Naive B cell (primary cell): ENCODE measurements around the gene SPATA31E1. TPM values are rescaled to one million over a fixed set of nuclear protein-coding genes. Genes with fewer than 3 reads are reported as not detected.
A peak's percentile ranks its signal among the peaks of the same experiment; 100 is the strongest.
"Not testable (repeated sequence)": the region's sequence is repeated elsewhere in the genome, so short reads cannot be mapped to it uniquely, and the experiment has no call there.

Source experiments
- ATAC-seq, 2 donors: fragments of 150-1000 bp; cut with Tn5 transposase; 2 replicates each; pipeline ENCODE4 v1.10.0; 2021; ENCODE audit warnings: low read depth in 2 of 2, mild to moderate bottlenecking in 2 of 2, moderate library complexity in 2 of 2
- DNase-seq: peaks from one replicate; pipeline ENCODE4 v3.0.0; 2022
- H3K27ac Mint-ChIP-seq, 6 donors: one replicate each; pipeline ENCODE4 v1.8.0; 2020 to 2022; ENCODE audit warnings: mild to moderate bottlenecking in 6 of 6, mixed read lengths in 6 of 6, moderate library complexity in 5 of 6, inconsistent platforms in 2 of 6
- H3K27me3 Mint-ChIP-seq, 3 donors: one replicate each; pipeline ENCODE4 v1.8.0; 2021 to 2022; ENCODE audit warnings: mixed read lengths in 3 of 3, mild to moderate bottlenecking in 1 of 3
- H3K36me3 Mint-ChIP-seq, 2 donors: one replicate each; pipeline ENCODE4 v1.8.0; 2020 to 2022; ENCODE audit warnings: mixed read lengths in 2 of 2, inconsistent platforms in 1 of 2, mild to moderate bottlenecking in 1 of 2
- H3K4me1 Mint-ChIP-seq, 3 donors: one replicate each; pipeline ENCODE4 v1.8.0; 2020 to 2022; ENCODE audit warnings: mixed read lengths in 3 of 3, inconsistent platforms in 1 of 3, mild to moderate bottlenecking in 1 of 3, moderate library complexity in 1 of 3
- H3K4me3 Mint-ChIP-seq, 8 donors: one replicate each; pipeline ENCODE4 v1.8.0; 2020 to 2022; ENCODE audit warnings: mild to moderate bottlenecking in 8 of 8, mixed read lengths in 8 of 8, moderate library complexity in 8 of 8, inconsistent platforms in 2 of 8
- H3K9me3 Mint-ChIP-seq, 7 donors: one replicate each; pipeline ENCODE4 v1.8.0; 2020 to 2022; ENCODE audit warnings: mixed read lengths in 7 of 7, mild to moderate bottlenecking in 5 of 7, inconsistent platforms in 2 of 7, moderate library complexity in 1 of 7
- polyA plus RNA-seq, 6 donors: library from polyadenylated mRNA; unstranded; fragments of 300-500 nt; fragmentation: Illumina TruSeq; gene quantifications; one replicate each; pipeline ENCODE4 v1.2.3, GENCODE V29; 2021; ENCODE audit warnings: low read depth in 6 of 6

The SPATA31E1 gene
- polyA plus RNA-seq, 6 donors from 2014 or later = not detected

GRCh38 chr9:87937352-87937751 is 54.7 kb downstream of the SPATA31E1 start:
- not testable (repeated sequence) for DNase-seq, ATAC-seq, H3K36me3 Mint-ChIP-seq, H3K9me3 Mint-ChIP-seq, H3K27me3 Mint-ChIP-seq, H3K4me1 Mint-ChIP-seq, H3K27ac Mint-ChIP-seq
- H3K4me3 Mint-ChIP-seq = peak overlapping the region in 1 of 8 donors; percentile 56

- not testable (repeated sequence) for ATAC-seq, H3K27ac Mint-ChIP-seq, H3K36me3 Mint-ChIP-seq, H3K27me3 Mint-ChIP-seq, DNase-seq, H3K9me3 Mint-ChIP-seq, H3K4me3 Mint-ChIP-seq, H3K4me1 Mint-ChIP-seq
Measured at GRCh38 chr9:87937918-87938317, 55.2 kb downstream of the SPATA31E1 start.

- not testable (repeated sequence) for H3K36me3 Mint-ChIP-seq, ATAC-seq, H3K27ac Mint-ChIP-seq, H3K4me1 Mint-ChIP-seq, H3K4me3 Mint-ChIP-seq, DNase-seq, H3K27me3 Mint-ChIP-seq, H3K9me3 Mint-ChIP-seq
Measured at GRCh38 chr9:87938336-87938735, 55.7 kb downstream of the SPATA31E1 start.

Other genes with a start within 250 kb of the SPATA31E1 start
- under 1 TPM in 1 of 6 donors, not detected in 5; 0.43 TPM for gene CTSL, start 156.8 kb upstream of the SPATA31E1 start, polyA plus RNA-seq
- gene SPATA31C1, start 35.1 kb downstream of the SPATA31E1 start, polyA plus RNA-seq = not detected
- gene CDK20, start 91.7 kb downstream of the SPATA31E1 start, polyA plus RNA-seq = under 1 TPM in 2 of 6 donors, not detected in 4; 0.47 to 0.56 TPM